ENCODE results near the gene LSR.

DNA sequence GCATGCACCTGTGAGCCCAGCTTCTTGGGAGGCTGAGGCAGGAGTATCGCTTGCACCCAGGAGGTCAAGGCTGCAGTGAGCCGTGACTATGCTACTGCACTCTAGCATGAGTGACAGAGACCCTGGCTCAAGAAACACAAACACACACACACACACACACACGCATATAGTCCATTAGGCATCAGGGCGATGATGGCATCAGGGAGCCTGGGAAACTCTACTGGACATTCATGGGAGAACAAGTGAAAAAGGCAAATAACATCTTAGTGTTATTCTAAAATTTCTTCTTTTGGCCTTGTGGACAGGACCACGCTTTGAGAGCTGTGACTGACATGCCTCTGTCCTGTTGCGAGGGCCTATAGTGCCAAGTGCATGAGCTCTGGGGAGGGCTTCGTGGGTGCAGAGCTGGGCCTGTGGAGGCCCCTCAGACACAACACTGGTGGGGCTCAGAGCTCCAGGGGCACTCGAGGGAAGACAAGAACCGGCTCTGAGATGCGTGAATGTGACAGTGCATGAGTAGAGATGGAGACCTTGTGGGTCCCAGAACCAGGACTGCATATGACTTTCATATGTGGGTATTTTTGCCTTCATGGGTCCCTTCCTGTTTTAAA, 12.0 kb downstream of the LSR start:
- TF ChIP-seq CREB1 (IDR thresholded peaks at IDR 0.05; ENCODE audit: low read depth) = no peak
- TF ChIP-seq, protein P1, sequence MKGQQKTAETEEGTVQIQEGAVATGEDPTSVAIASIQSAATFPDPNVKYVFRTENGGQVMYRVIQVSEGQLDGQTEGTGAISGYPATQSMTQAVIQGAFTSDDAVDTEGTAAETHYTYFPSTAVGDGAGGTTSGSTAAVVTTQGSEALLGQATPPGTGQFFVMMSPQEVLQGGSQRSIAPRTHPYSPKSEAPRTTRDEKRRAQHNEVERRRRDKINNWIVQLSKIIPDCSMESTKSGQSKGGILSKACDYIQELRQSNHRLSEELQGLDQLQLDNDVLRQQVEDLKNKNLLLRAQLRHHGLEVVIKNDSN (IDR thresholded peaks at IDR 0.05) = no peak
- no peak for TF ChIP-seq RAD21 (IDR thresholded peaks at IDR 0.05; ENCODE audit: low read depth)
- no peak for TF ChIP-seq FOXM1 (IDR thresholded peaks at IDR 0.05; ENCODE audit: borderline replicate concordance, low read depth)
- TF ChIP-seq, protein P2, sequence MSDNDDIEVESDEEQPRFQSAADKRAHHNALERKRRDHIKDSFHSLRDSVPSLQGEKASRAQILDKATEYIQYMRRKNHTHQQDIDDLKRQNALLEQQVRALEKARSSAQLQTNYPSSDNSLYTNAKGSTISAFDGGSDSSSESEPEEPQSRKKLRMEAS (IDR thresholded peaks at IDR 0.05) = no peak
- TF ChIP-seq TAF1 (IDR thresholded peaks at IDR 0.05; ENCODE audit: low read depth) = no peak
- no peak for TF ChIP-seq TCF12 (IDR thresholded peaks at IDR 0.05; ENCODE audit: low read depth)
- no peak for TF ChIP-seq REST (IDR thresholded peaks at IDR 0.05; ENCODE audit: low read depth)
- no peak for TF ChIP-seq CEBPB (IDR thresholded peaks at IDR 0.05)
- no peak for TF ChIP-seq EGR1 (IDR thresholded peaks at IDR 0.05)
